Measurements from ENCODE around the gene HM13. TPM values are rescaled to one million over a fixed set of nuclear protein-coding genes. Genes with fewer than 3 reads are reported as not detected.
A peak's percentile ranks its signal among the peaks of the same experiment; 100 is the strongest.
"Not testable (repeated sequence)": the region's sequence is repeated elsewhere in the genome, so short reads cannot be mapped to it uniquely, and the experiment has no call there.

HM13 gene
- total and polyA plus RNA-seq, 2 experiments from 2014 or later = 126 to 150 TPM

DNA sequence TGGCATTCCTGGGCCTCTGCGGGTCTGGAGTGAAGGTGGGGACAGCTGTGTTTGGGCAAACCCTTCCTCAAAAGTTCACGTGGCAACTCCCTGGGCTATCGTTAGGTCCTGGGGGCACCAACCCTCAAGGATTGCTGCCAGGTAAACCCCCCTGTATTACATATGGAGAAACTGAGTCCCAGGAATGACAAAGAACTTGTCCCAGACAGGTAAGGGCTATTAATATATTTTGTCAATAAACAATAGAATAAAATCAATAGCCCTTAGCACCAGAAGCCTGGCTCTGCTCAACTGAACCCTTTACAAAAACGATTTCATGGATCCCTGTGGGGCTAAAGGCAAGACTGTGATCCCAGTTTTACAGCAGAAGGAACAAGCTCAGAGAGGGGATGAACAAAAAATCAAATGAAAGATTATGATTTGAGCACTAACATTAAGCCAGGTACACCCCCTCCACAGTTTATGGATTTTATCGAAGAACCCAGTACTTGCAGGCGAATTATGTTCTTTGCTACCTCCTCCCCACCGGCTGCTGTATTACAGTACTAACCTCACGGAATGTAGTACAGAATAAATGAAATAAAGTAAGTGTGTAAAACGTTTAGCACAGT, 93.5 kb downstream of the HM13 start (continued):
- TF ChIP-seq, protein P1, sequence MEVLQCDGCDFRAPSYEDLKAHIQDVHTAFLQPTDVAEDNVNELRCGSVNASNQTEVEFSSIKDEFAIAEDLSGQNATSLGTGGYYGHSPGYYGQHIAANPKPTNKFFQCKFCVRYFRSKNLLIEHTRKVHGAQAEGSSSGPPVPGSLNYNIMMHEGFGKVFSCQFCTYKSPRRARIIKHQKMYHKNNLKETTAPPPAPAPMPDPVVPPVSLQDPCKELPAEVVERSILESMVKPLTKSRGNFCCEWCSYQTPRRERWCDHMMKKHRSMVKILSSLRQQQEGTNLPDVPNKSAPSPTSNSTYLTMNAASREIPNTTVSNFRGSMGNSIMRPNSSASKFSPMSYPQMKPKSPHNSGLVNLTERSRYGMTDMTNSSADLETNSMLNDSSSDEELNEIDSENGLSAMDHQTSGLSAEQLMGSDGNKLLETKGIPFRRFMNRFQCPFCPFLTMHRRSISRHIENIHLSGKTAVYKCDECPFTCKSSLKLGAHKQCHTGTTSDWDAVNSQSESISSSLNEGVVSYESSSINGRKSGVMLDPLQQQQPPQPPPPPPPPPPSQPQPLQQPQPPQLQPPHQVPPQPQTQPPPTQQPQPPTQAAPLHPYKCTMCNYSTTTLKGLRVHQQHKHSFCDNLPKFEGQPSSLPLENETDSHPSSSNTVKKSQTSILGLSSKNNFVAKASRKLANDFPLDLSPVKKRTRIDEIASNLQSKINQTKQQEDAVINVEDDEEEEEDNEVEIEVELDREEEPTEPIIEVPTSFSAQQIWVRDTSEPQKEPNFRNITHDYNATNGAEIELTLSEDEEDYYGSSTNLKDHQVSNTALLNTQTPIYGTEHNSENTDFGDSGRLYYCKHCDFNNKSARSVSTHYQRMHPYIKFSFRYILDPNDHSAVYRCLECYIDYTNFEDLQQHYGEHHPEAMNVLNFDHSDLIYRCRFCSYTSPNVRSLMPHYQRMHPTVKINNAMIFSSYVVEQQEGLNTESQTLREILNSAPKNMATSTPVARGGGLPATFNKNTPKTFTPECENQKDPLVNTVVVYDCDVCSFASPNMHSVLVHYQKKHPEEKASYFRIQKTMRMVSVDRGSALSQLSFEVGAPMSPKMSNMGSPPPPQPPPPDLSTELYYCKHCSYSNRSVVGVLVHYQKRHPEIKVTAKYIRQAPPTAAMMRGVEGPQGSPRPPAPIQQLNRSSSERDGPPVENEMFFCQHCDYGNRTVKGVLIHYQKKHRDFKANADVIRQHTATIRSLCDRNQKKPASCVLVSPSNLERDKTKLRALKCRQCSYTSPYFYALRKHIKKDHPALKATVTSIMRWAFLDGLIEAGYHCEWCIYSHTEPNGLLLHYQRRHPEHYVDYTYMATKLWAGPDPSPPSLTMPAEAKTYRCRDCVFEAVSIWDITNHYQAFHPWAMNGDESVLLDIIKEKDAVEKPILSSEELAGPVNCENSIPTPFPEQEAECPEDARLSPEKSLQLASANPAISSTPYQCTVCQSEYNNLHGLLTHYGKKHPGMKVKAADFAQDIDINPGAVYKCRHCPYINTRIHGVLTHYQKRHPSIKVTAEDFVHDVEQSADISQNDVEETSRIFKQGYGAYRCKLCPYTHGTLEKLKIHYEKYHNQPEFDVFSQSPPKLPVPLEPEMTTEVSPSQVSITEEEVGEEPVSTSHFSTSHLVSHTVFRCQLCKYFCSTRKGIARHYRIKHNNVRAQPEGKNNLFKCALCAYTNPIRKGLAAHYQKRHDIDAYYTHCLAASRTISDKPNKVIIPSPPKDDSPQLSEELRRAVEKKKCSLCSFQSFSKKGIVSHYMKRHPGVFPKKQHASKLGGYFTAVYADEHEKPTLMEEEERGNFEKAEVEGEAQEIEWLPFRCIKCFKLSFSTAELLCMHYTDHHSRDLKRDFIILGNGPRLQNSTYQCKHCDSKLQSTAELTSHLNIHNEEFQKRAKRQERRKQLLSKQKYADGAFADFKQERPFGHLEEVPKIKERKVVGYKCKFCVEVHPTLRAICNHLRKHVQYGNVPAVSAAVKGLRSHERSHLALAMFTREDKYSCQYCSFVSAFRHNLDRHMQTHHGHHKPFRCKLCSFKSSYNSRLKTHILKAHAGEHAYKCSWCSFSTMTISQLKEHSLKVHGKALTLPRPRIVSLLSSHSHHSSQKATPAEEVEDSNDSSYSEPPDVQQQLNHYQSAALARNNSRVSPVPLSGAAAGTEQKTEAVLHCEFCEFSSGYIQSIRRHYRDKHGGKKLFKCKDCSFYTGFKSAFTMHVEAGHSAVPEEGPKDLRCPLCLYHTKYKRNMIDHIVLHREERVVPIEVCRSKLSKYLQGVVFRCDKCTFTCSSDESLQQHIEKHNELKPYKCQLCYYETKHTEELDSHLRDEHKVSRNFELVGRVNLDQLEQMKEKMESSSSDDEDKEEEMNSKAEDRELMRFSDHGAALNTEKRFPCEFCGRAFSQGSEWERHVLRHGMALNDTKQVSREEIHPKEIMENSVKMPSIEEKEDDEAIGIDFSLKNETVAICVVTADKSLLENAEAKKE (CRISPR knock-in tag; IDR thresholded peaks at IDR 0.05) = no peak
- no peak for TF ChIP-seq ZNF114 (CRISPR knock-in tag; IDR thresholded peaks at IDR 0.05)
- TF ChIP-seq ZNF331 (CRISPR knock-in tag; IDR thresholded peaks at IDR 0.05; ENCODE audit: low read depth) = no peak
- no peak for TF ChIP-seq JUNB (IDR thresholded peaks at IDR 0.05; ENCODE audit: unreplicated experiment)
- TF ChIP-seq EZH2 (IDR thresholded peaks at IDR 0.05; ENCODE audit: low read depth, unreplicated experiment) = no peak
- no peak for TF ChIP-seq EZH2phosphoT487 (IDR thresholded peaks at IDR 0.05; ENCODE audit: unreplicated experiment)

DNA sequence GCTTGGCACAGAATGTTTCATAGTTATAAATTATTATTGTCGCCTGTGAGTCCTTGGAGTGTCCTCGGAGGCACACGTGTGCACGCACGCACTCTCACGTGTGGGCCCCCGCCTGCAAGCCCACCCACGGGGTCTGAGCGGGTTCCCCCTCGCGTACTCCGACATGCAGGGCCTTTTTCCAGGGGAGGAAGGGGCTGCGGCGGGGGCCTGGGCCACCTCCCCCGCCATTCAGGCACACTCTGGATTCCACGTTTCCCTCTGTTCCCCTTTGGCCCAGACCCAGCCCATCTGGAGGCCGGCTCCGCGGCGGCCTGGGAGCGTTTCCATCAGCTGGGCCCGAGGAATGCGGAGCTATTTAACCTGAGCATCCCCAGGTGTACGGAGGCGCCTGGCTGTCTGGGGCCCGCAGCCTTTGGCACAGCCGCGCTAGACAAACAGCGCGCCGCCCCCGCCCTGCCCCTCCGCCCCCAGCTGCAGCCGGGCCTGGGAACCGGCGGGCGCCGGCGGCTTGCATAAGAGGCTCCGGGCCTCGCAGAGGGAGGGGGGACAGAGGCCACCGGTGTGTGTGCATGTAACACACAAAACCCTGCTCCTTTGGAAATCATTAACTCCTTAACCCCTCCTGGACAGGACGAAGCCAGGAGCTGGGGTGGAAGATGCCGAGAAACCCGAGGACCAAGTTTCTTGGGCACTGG, 94.2 kb downstream of the HM13 start:
- Mint-ChIP-seq H3K27ac (no peak overlapping the region), H3K4me1 (peaks cover 41% of the 10 kb centered on the region)
- peak overlapping the region; percentile 61 for H3K4me3 ChIP-seq

DNA sequence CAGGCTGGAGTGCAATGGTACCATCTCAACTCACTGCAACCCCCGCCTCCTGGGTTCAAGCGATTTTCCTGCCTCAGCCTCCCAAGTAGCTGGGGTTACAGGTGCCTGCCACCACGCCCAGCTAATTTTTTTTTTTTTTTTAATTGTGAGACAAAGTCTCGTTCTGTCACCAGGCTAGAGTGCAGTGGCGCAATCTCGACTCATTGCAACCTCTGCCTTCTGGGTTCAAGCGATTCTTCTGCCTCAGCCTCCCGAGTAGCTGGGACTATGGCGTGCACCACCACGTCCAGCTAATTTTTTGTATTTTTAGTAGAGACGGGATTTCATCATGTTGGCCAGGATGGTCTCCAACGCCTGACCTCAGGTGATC, 98.0 kb downstream of the HM13 start:
- Histone ChIP-seq H3K4me1 (ENCODE audit: insufficient read depth) (peaks cover 30% of the 10 kb centered on the region), H3F3A (replicated peaks; ENCODE audit: low read depth) (peaks cover 27% of the 10 kb centered on the region), H2AFZ (peak overlapping the region; percentile 88; the same call in 1 of the 2 replicates)
- peaks cover 24% of the 10 kb centered on the region for H3K4me1 Mint-ChIP-seq
- not testable (repeated sequence) for H3K79me2 ChIP-seq (replicated peaks; ENCODE audit: insufficient read depth); H3K4me3 Mint-ChIP-seq; DNase-seq (ENCODE audit: low spot score); H3K4me2 ChIP-seq; H3K4me3 ChIP-seq; H3K9me2 ChIP-seq (ENCODE audit: insufficient read depth); H3K36me3 Mint-ChIP-seq (ENCODE audit: low read depth); ATAC-seq; H3K9me3 Mint-ChIP-seq; H3K27me3 ChIP-seq (ENCODE audit: insufficient read depth); H3K27ac ChIP-seq (ENCODE audit: low read depth); H3K27ac Mint-ChIP-seq; H3K36me3 ChIP-seq (ENCODE audit: insufficient read depth); H4K20me1 ChIP-seq (replicated peaks; ENCODE audit: insufficient read depth)
- peaks cover 49% of the 10 kb centered on the region for H3K27me3 Mint-ChIP-seq (ENCODE audit: insufficient read depth, low read depth, poor library complexity)

More for the DNA sequence above, 94.2 kb downstream of the HM13 start:
- H3K27ac ChIP-seq (ENCODE audit: low read depth) = peak overlapping the region; percentile 92
- H3K36me3 ChIP-seq (ENCODE audit: insufficient read depth) = no peaks in the 10 kb centered on the region
- H3K9me3 Mint-ChIP-seq = peaks cover 5% of the 10 kb centered on the region; the same call in 1 of the 3 replicates
- no peaks in the 10 kb centered on the region for H4K20me1 ChIP-seq (replicated peaks; ENCODE audit: insufficient read depth)
- H3K4me2 ChIP-seq = peak overlapping the region; percentile 76
- H3K36me3 Mint-ChIP-seq (ENCODE audit: low read depth) = peaks cover 13% of the 10 kb centered on the region
- H3K4me3 Mint-ChIP-seq = peak overlapping the region; percentile 50
- peaks cover 19% of the 10 kb centered on the region for H3K79me2 ChIP-seq (replicated peaks; ENCODE audit: insufficient read depth)
- TF ChIP-seq STAT1 (IDR thresholded peaks at IDR 0.05; ENCODE audit: unreplicated experiment) (no peak), NANOG (IDR thresholded peaks at IDR 0.05; ENCODE audit: borderline replicate concordance) (peak; percentile 71), ZNF114 (CRISPR knock-in tag; IDR thresholded peaks at IDR 0.05) (peak; percentile 6; the same call in 1 of the 2 replicates), CREB1 (CRISPR knock-in tag; IDR thresholded peaks at IDR 0.05; ENCODE audit: low read depth) (peak; percentile 51; the same call in 1 of the 2 replicates), POLR2AphosphoS5 (IDR thresholded peaks at IDR 0.05; ENCODE audit: low read depth) (peak; percentile 52; the same call in 1 of the 2 replicates), JUNB (IDR thresholded peaks at IDR 0.05; ENCODE audit: unreplicated experiment) (no peak)
- DNase-seq (ENCODE audit: low spot score) = peak; percentile 100
- H3K27me3 Mint-ChIP-seq (ENCODE audit: insufficient read depth, low read depth, poor library complexity) = peaks cover 75% of the 10 kb centered on the region
- peak; percentile 44 for ATAC-seq
- no peaks in the 10 kb centered on the region for H3K27me3 ChIP-seq (ENCODE audit: insufficient read depth)
- peaks cover 35% of the 10 kb centered on the region for H3F3A ChIP-seq (replicated peaks; ENCODE audit: low read depth)
- peaks cover 45% of the 10 kb centered on the region for H3K4me1 ChIP-seq (ENCODE audit: insufficient read depth)
- no peak overlapping the region for H2AFZ ChIP-seq
- no peaks in the 10 kb centered on the region for H3K9me2 ChIP-seq (ENCODE audit: insufficient read depth)

Data from GM23338 (cell line).